ENCODE data around the gene PCP4. TPM values are rescaled to one million over a fixed set of nuclear protein-coding genes. Genes with fewer than 3 reads are reported as not detected.

The PCP4 gene
- total and polyA plus RNA-seq, 10 of the 15 experiments (the other 5 are each of a cell fraction or from before 2014, with no cell fraction given), result not detected

- H3K79me2 ChIP-seq (ENCODE audit: control insufficient read depth, insufficient read depth, low read length), result no peaks in the 10 kb centered on the region
- 20% methylated on average over 5 of the region's 5 CpGs for WGBS (ENCODE audit: insufficient coverage, insufficient replicate concordance, low lambda C conversion rate, missing lambda C conversion rate)
- no peak overlapping the region for H3K4me3 ChIP-seq
- H3K9ac ChIP-seq (ENCODE audit: control insufficient read depth, insufficient read depth, low read length), result no peak overlapping the region
- no peak for FAIRE-seq
- in situ Hi-C loops (cut with MboI) (no loop called here), intact Hi-C loops (cut with micrococcal nuclease; ENCODE audit: unreplicated experiment) (no loop called here)
- H3K4me1 ChIP-seq (ENCODE audit: control insufficient read depth, insufficient read depth, low read length), result no peaks in the 10 kb centered on the region
- ChIA-PET POLR2A (no interaction called here), CTCF (no interaction called here), SMC1A (ENCODE audit: uncharacterized antibody, unreplicated experiment) (no interaction called here), RAD21 (ENCODE audit: unreplicated experiment) (no interaction called here)
- BruUV-seq (replicated peaks), result no TSS peak
- no peaks in the 10 kb centered on the region for H3K27me3 ChIP-seq (replicated peaks in 1 of 2; ENCODE audit: control insufficient read depth in 2 of 2, insufficient read depth in 2 of 2, low read length in 1 of 2)
- no peak for TF ChIP-seq CHD4 (IDR thresholded peaks at IDR 0.05)
- no peak for TF ChIP-seq ZBTB4 (CRISPR knock-in tag; IDR thresholded peaks at IDR 0.05)
- H3K36me3 ChIP-seq (ENCODE audit: control insufficient read depth in 2 of 2, insufficient read depth in 2 of 2, low read length in 1 of 2), result no peaks in the 10 kb centered on the region
- H2AFZ ChIP-seq (ENCODE audit: control insufficient read depth, low read depth, low read length), result no peak overlapping the region
- no peak overlapping the region for H3K4me2 ChIP-seq (ENCODE audit: control insufficient read depth, insufficient read depth)
- ATAC-seq, result no peak
- H3K9me3 ChIP-seq (replicated peaks; ENCODE audit: control insufficient read depth, insufficient read depth, low read length), result no peaks in the 10 kb centered on the region; the same call in 2 of the 3 replicates
- H3K27ac ChIP-seq (ENCODE audit: control insufficient read depth, insufficient read depth), result no peak overlapping the region
- H4K20me1 ChIP-seq (ENCODE audit: control insufficient read depth, insufficient read depth), result no peaks in the 10 kb centered on the region
- no peak for DNase-seq (ENCODE audit: low read depth, low spot score)
Measured at GRCh38 chr21:39843916-39844315, 23.3 kb upstream of the PCP4 start.

GRCh38 chr21:39845571-39846130 is 21.6 kb upstream of the PCP4 start:
- ChIA-PET RAD21 (ENCODE audit: unreplicated experiment) (no interaction called here), CTCF (no interaction called here), SMC1A (ENCODE audit: uncharacterized antibody, unreplicated experiment) (no interaction called here), POLR2A (no interaction called here)
- Histone ChIP-seq H3K4me2 (ENCODE audit: control insufficient read depth, insufficient read depth) (no peak overlapping the region), H3K4me1 (ENCODE audit: control insufficient read depth, insufficient read depth, low read length) (no peaks in the 10 kb centered on the region), H4K20me1 (ENCODE audit: control insufficient read depth, insufficient read depth) (no peaks in the 10 kb centered on the region), H3K9me3 (replicated peaks; ENCODE audit: control insufficient read depth, insufficient read depth, low read length) (no peaks in the 10 kb centered on the region; the same call in 2 of the 3 replicates), H3K79me2 (ENCODE audit: control insufficient read depth, insufficient read depth, low read length) (no peaks in the 10 kb centered on the region), H3K27me3 (replicated peaks in 1 of 2; ENCODE audit: control insufficient read depth in 2 of 2, insufficient read depth in 2 of 2, low read length in 1 of 2) (no peaks in the 10 kb centered on the region), H3K9ac (ENCODE audit: control insufficient read depth, insufficient read depth, low read length) (no peak overlapping the region), H3K4me3 (no peak overlapping the region), H2AFZ (ENCODE audit: control insufficient read depth, low read depth, low read length) (no peak overlapping the region), H3K27ac (ENCODE audit: control insufficient read depth, insufficient read depth) (no peak overlapping the region), H3K36me3 (ENCODE audit: control insufficient read depth in 2 of 2, insufficient read depth in 2 of 2, low read length in 1 of 2) (no peaks in the 10 kb centered on the region)
- DNase-seq (ENCODE audit: low read depth, low spot score) (no peak), ATAC-seq (no peak), FAIRE-seq (no peak)
- in situ Hi-C loops (cut with MboI) (no loop called here), intact Hi-C loops (cut with micrococcal nuclease; ENCODE audit: unreplicated experiment) (no loop called here)
- BruUV-seq (replicated peaks), result no TSS peak
- 31% methylated on average over 6 of the region's 6 CpGs for WGBS (ENCODE audit: insufficient coverage, insufficient replicate concordance, low lambda C conversion rate, missing lambda C conversion rate)
- TF ChIP-seq BHLHE40 (IDR thresholded peaks at IDR 0.05; ENCODE audit: borderline replicate concordance in 1 of 2, low read depth in 2 of 2, low read length in 1 of 2) (no peak), ESRRA (IDR thresholded peaks at IDR 0.05; ENCODE audit: low read length) (no peak), RB1 (IDR thresholded peaks at IDR 0.05; ENCODE audit: borderline replicate concordance) (no peak), RFX5 (IDR thresholded peaks at IDR 0.05; ENCODE audit: low read depth, low read length) (no peak), HDGF (IDR thresholded peaks at IDR 0.05) (no peak), IRF5 (IDR thresholded peaks at IDR 0.05; ENCODE audit: borderline replicate concordance) (no peak), BCL3 (IDR thresholded peaks at IDR 0.05; ENCODE audit: borderline replicate concordance, insufficient read depth, low read depth, low read length, poor library complexity, severe bottlenecking) (no peak)
